GM18520 (cell line): ENCODE measurements around the gene PGM2.
"Not testable (repeated sequence)": the region's sequence is repeated elsewhere in the genome, so short reads cannot be mapped to it uniquely, and the experiment has no call there.

Experiments used
- ATAC-seq: cut with Tn5 transposase; IDR thresholded peaks from one replicate; pipeline ENCODE4 v1.9.1; 2021; ENCODE audit not compliant: unreplicated experiment

The PGM2 gene

GRCh38 chr4:37816719-37817118 is 9.8 kb upstream of the PGM2 start:
- ATAC-seq = no peak

- ATAC-seq = no peak
Observed at GRCh38 chr4:37818752-37819151, 7.7 kb upstream of the PGM2 start.

- not testable (repeated sequence) for ATAC-seq
Observed at GRCh38 chr4:37820458-37820857, 6.0 kb upstream of the PGM2 start.

GRCh38 chr4:37821953-37822605 is 4.4 kb upstream of the PGM2 start:
- no peak for ATAC-seq

- not testable (repeated sequence) for ATAC-seq
Observed at GRCh38 chr4:37825501-37825900, 985 bp upstream of the PGM2 start.

GRCh38 chr4:37825968-37826294 is 555 bp upstream of the PGM2 start:
- ATAC-seq = peak; percentile 3

GRCh38 chr4:37827030-37827685 is 672 bp downstream of the PGM2 start:
- ATAC-seq = peak; percentile 12

GRCh38 chr4:37827802-37828321 is 1.4 kb downstream of the PGM2 start:
- no peak for ATAC-seq

GRCh38 chr4:37828843-37829242 is 2.4 kb downstream of the PGM2 start:
- no peak for ATAC-seq

- ATAC-seq = no peak
Observed at GRCh38 chr4:37830640-37831039, 4.2 kb downstream of the PGM2 start.

- ATAC-seq = no peak
Observed at GRCh38 chr4:37835031-37835430, 8.5 kb downstream of the PGM2 start.

- ATAC-seq = no peak
Observed at GRCh38 chr4:37835806-37836205, 9.3 kb downstream of the PGM2 start.

GRCh38 chr4:37836274-37836673 is 9.8 kb downstream of the PGM2 start:
- no peak for ATAC-seq

GRCh38 chr4:37836838-37837440 is 10.5 kb downstream of the PGM2 start:
- ATAC-seq = no peak

GRCh38 chr4:37837446-37837845 is 11.0 kb downstream of the PGM2 start:
- no peak for ATAC-seq

- ATAC-seq = no peak
Observed at GRCh38 chr4:37839426-37839825, 12.9 kb downstream of the PGM2 start.

GRCh38 chr4:37844204-37844603 is 17.7 kb downstream of the PGM2 start:
- ATAC-seq = no peak

GRCh38 chr4:37845201-37845600 is 18.7 kb downstream of the PGM2 start:
- ATAC-seq = no peak

GRCh38 chr4:37847311-37847884 is 20.9 kb downstream of the PGM2 start:
- ATAC-seq = no peak

- ATAC-seq = no peak
Observed at GRCh38 chr4:37852376-37852775, 25.9 kb downstream of the PGM2 start.

GRCh38 chr4:37858112-37858511 is 31.6 kb downstream of the PGM2 start:
- ATAC-seq = no peak

- ATAC-seq = no peak
Observed at GRCh38 chr4:37858872-37859271, 32.4 kb downstream of the PGM2 start.
